ENCODE measurements around the gene CCDC175. TPM values are rescaled to one million over a fixed set of nuclear protein-coding genes. Genes with fewer than 3 reads are reported as not detected.

Gene CCDC175
- total and polyA plus RNA-seq, 4 donors: not detected

DNA sequence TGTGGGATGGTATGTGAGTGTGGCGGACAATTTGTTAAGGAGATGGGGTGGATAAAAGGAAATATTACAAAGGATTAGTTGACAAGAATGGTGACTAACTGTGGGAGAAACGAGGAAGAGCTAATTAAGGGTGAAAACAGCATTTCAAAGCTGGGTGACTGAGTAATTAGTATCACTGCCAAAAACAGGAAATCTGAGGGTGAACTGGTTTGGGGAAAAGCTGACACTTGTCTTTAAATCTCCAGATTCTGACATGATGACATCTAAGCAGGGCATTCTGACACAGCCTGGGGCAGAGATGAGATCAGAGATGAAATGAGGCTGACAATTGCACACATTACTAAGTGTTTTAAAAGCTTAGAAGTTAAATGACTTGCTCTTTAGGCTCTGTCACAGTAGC is 42.4 kb upstream of the CCDC175 start:
- Histone ChIP-seq H3K4me1 (ENCODE audit: control insufficient read depth in 4 of 4, insufficient read depth in 4 of 4, low read length in 3 of 4) (no peaks in the 10 kb centered on the region), H3K4me3 (ENCODE audit: low read depth in 1 of 3, low read length in 3 of 3) (no peak overlapping the region), H3K36me3 (ENCODE audit: control insufficient read depth in 4 of 4, insufficient read depth in 3 of 4, low read depth in 1 of 4, low read length in 3 of 4) (no peaks in the 10 kb centered on the region), H3K9ac (ENCODE audit: low read depth in 1 of 2, low read length in 2 of 2) (no peak overlapping the region), H3K27ac (ENCODE audit: low read depth in 1 of 2, low read length in 2 of 2) (no peak overlapping the region), H3K27me3 (ENCODE audit: control insufficient read depth in 4 of 4, insufficient read depth in 4 of 4, low read length in 3 of 4) (no peaks in the 10 kb centered on the region), H3K9me3 (ENCODE audit: control insufficient read depth in 4 of 4, low read length in 3 of 4) (no peaks in the 10 kb centered on the region)
- DNase-seq (ENCODE audit: low spot score): no peak
- WGBS: 57% methylated on average over 2 of the region's 2 CpGs
- TF ChIP-seq HNF4G (IDR thresholded peaks at IDR 0.05) (no peak), SP1 (IDR thresholded peaks at IDR 0.05) (no peak), RXRA (IDR thresholded peaks at IDR 0.05) (no peak), FOXA2 (IDR thresholded peaks at IDR 0.05) (no peak), YY1 (IDR thresholded peaks at IDR 0.05) (no peak), GABPA (IDR thresholded peaks at IDR 0.05 in 1 of 2, conservative IDR thresholded peaks at IDR 0.05 in 1 of 2) (no peak)
- TF ChIP-seq, protein P1, sequence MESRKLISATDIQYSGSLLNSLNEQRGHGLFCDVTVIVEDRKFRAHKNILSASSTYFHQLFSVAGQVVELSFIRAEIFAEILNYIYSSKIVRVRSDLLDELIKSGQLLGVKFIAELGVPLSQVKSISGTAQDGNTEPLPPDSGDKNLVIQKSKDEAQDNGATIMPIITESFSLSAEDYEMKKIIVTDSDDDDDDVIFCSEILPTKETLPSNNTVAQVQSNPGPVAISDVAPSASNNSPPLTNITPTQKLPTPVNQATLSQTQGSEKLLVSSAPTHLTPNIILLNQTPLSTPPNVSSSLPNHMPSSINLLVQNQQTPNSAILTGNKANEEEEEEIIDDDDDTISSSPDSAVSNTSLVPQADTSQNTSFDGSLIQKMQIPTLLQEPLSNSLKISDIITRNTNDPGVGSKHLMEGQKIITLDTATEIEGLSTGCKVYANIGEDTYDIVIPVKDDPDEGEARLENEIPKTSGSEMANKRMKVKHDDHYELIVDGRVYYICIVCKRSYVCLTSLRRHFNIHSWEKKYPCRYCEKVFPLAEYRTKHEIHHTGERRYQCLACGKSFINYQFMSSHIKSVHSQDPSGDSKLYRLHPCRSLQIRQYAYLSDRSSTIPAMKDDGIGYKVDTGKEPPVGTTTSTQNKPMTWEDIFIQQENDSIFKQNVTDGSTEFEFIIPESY (IDR thresholded peaks at IDR 0.05): no peak

DNA sequence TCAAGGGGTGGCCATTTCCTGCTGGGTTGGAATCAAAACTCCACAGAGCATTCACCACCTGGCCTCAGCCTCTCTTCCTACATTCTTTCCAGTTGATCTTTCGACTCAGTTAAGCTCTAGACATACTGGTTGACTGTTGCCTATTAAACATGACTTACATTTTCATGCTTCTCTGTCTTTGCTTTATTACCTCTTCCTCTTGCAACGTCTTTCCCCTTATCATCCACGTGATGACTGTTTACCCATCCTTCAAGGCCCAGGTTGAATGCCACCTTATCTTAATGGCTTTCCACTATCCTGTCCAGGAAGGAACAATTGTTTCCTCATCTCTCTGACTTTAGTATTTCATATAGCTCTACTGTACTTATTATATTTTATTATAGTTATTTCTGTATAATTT is 24.4 kb upstream of the CCDC175 start:
- no peak for TF ChIP-seq MAX (IDR thresholded peaks at IDR 0.05)
- TF ChIP-seq TAF1 (conservative IDR thresholded peaks at IDR 0.05): no peak
- no peak for TF ChIP-seq SP1 (IDR thresholded peaks at IDR 0.05)
- no peak for TF ChIP-seq CTCF (IDR thresholded peaks at IDR 0.05; ENCODE audit: low read depth, low read length, missing input control)
- TF ChIP-seq REST (IDR thresholded peaks at IDR 0.05): no peak
- no peak for TF ChIP-seq FOXA2 (IDR thresholded peaks at IDR 0.05)
- no peak for TF ChIP-seq YY1 (IDR thresholded peaks at IDR 0.05)
- TF ChIP-seq, protein P1 (IDR thresholded peaks at IDR 0.05): no peak
- TF ChIP-seq RXRA (IDR thresholded peaks at IDR 0.05): no peak
- TF ChIP-seq HNF4G (IDR thresholded peaks at IDR 0.05): no peak
- no peak for TF ChIP-seq JUND (IDR thresholded peaks at IDR 0.05)
- no peak for TF ChIP-seq NR2F2 (IDR thresholded peaks at IDR 0.05)
- no peak for TF ChIP-seq ATF3 (IDR thresholded peaks at IDR 0.05)
- TF ChIP-seq HNF4A (conservative IDR thresholded peaks at IDR 0.05): no peak
- no peak for TF ChIP-seq GABPA (IDR thresholded peaks at IDR 0.05 in 1 of 2, conservative IDR thresholded peaks at IDR 0.05 in 1 of 2)
- no peak for TF ChIP-seq RAD21 (IDR thresholded peaks at IDR 0.05)
- no peak for TF ChIP-seq EGR1 (IDR thresholded peaks at IDR 0.05; ENCODE audit: low read depth in 2 of 2)
- Histone ChIP-seq H3K27ac (ENCODE audit: low read depth in 1 of 2, low read length in 2 of 2) (no peak overlapping the region), H3K9ac (ENCODE audit: low read depth in 1 of 2, low read length in 2 of 2) (no peak overlapping the region), H3K4me1 (ENCODE audit: control insufficient read depth in 4 of 4, insufficient read depth in 4 of 4, low read length in 3 of 4) (no peaks in the 10 kb centered on the region), H3K36me3 (ENCODE audit: control insufficient read depth in 4 of 4, insufficient read depth in 3 of 4, low read depth in 1 of 4, low read length in 3 of 4) (no peaks in the 10 kb centered on the region), H3K4me3 (ENCODE audit: low read depth in 1 of 3, low read length in 3 of 3) (no peak overlapping the region), H3K9me3 (ENCODE audit: control insufficient read depth in 4 of 4, low read length in 3 of 4) (no peaks in the 10 kb centered on the region), H3K27me3 (ENCODE audit: control insufficient read depth in 4 of 4, insufficient read depth in 4 of 4, low read length in 3 of 4) (no peaks in the 10 kb centered on the region)
- 39% methylated on average over 3 of the region's 3 CpGs for WGBS
- DNase-seq (ENCODE audit: low spot score): no peak
